Suprapubic skin (tissue), 4 donors: ENCODE results near the gene KLHL8.
"Not testable (repeated sequence)": the region's sequence is repeated elsewhere in the genome, so short reads cannot be mapped to it uniquely, and the experiment has no call there.

ENCODE experiments used
- EP300 ChIP-seq: sonication (generic); formaldehyde crosslinking; IDR thresholded peaks from one replicate; pipeline ENCODE4 v1.6.1; 2017; ENCODE audit warnings: antibody characterized with exemption
- POLR2A ChIP-seq, 2 donors: fragments of 450-650 bp; IDR thresholded peaks; one replicate each; pipeline ENCODE4 v1.6.1; 2017; ENCODE audit warnings: antibody characterized with exemption in 2 of 2, mild to moderate bottlenecking in 2 of 2, moderate library complexity in 2 of 2
- POLR2AphosphoS5 ChIP-seq, 3 donors: sonication (generic); formaldehyde crosslinking; IDR thresholded peaks; one replicate each; pipeline ENCODE4 v1.6.1; 2017; ENCODE audit warnings: antibody characterized with exemption in 3 of 3
- TF ChIP-seq, protein P1 (sequence below), 2 donors: fragments of 200-600 bp in 1 of 2; fragments of 450-650 bp in 1 of 2; sonication (generic) in 1 of 2; IDR thresholded peaks; one replicate each; pipeline ENCODE4 v1.5.1; 2016 to 2019; ENCODE audit warnings: antibody characterized with exemption in 2 of 2, mild to moderate bottlenecking in 1 of 2, moderate library complexity in 1 of 2

GRCh38 chr4:87145934-87146333, 74.5 kb downstream of the KLHL8 start:
- TF ChIP-seq, protein P1, sequence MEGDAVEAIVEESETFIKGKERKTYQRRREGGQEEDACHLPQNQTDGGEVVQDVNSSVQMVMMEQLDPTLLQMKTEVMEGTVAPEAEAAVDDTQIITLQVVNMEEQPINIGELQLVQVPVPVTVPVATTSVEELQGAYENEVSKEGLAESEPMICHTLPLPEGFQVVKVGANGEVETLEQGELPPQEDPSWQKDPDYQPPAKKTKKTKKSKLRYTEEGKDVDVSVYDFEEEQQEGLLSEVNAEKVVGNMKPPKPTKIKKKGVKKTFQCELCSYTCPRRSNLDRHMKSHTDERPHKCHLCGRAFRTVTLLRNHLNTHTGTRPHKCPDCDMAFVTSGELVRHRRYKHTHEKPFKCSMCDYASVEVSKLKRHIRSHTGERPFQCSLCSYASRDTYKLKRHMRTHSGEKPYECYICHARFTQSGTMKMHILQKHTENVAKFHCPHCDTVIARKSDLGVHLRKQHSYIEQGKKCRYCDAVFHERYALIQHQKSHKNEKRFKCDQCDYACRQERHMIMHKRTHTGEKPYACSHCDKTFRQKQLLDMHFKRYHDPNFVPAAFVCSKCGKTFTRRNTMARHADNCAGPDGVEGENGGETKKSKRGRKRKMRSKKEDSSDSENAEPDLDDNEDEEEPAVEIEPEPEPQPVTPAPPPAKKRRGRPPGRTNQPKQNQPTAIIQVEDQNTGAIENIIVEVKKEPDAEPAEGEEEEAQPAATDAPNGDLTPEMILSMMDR (IDR thresholded peaks at IDR 0.05), result not testable (repeated sequence)
- TF ChIP-seq POLR2A (IDR thresholded peaks at IDR 0.05); EP300; POLR2AphosphoS5 (IDR thresholded peaks at IDR 0.05): not testable (repeated sequence)
